GM12878 (cell line): Measurements from ENCODE around the gene KCNAB2.

ENCODE experiments used
- CBX5 ChIP-seq: sonication (generic); IDR thresholded peaks from 2 replicates; pipeline ENCODE4 v1.6.1; 2016; ENCODE audit warnings: low read depth, moderate library complexity, mild to moderate bottlenecking, inconsistent platforms
- CEBPB ChIP-seq, 2 experiments: fragments of 150-350 bp in 1 of 2; IDR thresholded peaks; 2 replicates each; pipeline ENCODE4 v1.6.1; 2012 to 2014; ENCODE audit warnings: low read depth in 2 of 2, low read length in 2 of 2, borderline replicate concordance in 1 of 2, inconsistent platforms in 1 of 2
- HCFC1 ChIP-seq: fragments of 150-350 bp; IDR thresholded peaks from 2 replicates; pipeline ENCODE4 v1.6.1; 2014; ENCODE audit warnings: low read length
- POLR2A ChIP-seq: IDR thresholded peaks from 2 replicates; pipeline ENCODE4 v1.6.1; 2011; ENCODE audit warnings: low read depth, mild to moderate bottlenecking, low read length
- SIN3A ChIP-seq: IDR thresholded peaks from 2 replicates; pipeline ENCODE4 v1.6.1; 2012; ENCODE audit warnings: low read depth, low read length, improper control_type of control experiment

DNA sequence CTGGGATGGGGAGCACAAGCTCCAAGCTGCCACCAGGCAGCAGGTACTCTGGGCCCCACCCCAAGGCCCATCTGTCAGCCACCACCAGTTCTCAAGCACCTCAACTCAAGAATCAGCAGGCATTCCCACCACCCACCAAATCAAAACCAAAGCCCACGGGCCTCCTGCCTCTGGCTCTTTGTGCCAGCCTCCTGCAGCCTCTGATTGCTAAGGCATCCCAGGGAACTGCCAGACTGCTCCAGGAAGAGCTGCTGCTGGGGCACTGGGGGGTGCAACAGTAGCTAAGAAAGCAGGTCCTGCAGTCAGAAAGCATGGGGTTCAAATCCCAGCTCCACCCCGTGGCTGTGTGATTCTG, 99.7 kb downstream of the KCNAB2 start:
- TF ChIP-seq POLR2A (no peak), SIN3A (no peak), HCFC1 (no peak), CEBPB (IDR thresholded peaks at IDR 0.05; ENCODE audit: borderline replicate concordance in 1 of 2, low read depth in 2 of 2, low read length in 2 of 2) (no peak), CBX5 (no peak)
